A673 (cell line): ENCODE results near the gene CUX1. TPM values are rescaled to one million over a fixed set of nuclear protein-coding genes. Genes with fewer than 3 reads are reported as not detected.
"Not testable (repeated sequence)": the region's sequence is repeated elsewhere in the genome, so short reads cannot be mapped to it uniquely, and the experiment has no call there.

ENCODE experiments used
- BruUV-seq: library from RNA; stranded (reverse); fragments of 400-500 nt; replicated peaks from 2 replicates; lab custom pipeline; 2021; lab: Mats Ljungman, UMichigan
- CTCF ChIA-PET: fragments of 300-600 bp; sonication (Branson Sonifier 250); formaldehyde crosslinking; loops from one replicate; lab custom pipeline; 2022; ENCODE audit warnings: antibody characterized with exemption; lab: Charles Lee
- POLR2A ChIA-PET: fragments of 300-600 bp; sonication (Branson Sonifier 250); formaldehyde crosslinking; loops from one replicate; lab custom pipeline; 2022; ENCODE audit warnings: antibody characterized with exemption; ENCODE audit not compliant: low non-redundant PET; lab: Charles Lee
- DNase-seq: peaks from one replicate; pipeline ENCODE4 v3.0.0-alpha.2; 2015; ENCODE audit warnings: low spot score
- H3K27ac ChIP-seq: fragments of 200-600 bp; sonication (generic); 2 replicates; pipeline ENCODE4 v1.5.1; 2016; ENCODE audit warnings: mixed run types, low read depth, mild to moderate bottlenecking, mixed read lengths, antibody characterized with exemption, low read length; ENCODE audit not compliant: poor library complexity, severe bottlenecking
- H3K27me3 ChIP-seq: fragments of 200-600 bp; sonication (generic); replicated peaks from 2 replicates; pipeline ENCODE4 v1.6.1; 2017; ENCODE audit warnings: mixed run types, low read depth, mild to moderate bottlenecking, mixed read lengths, antibody characterized with exemption, low read length; ENCODE audit not compliant: insufficient read depth, poor library complexity
- H3K36me3 ChIP-seq: fragments of 200-600 bp; sonication (generic); 2 replicates; pipeline ENCODE4 v1.6.1; 2016; ENCODE audit warnings: mixed run types, mild to moderate bottlenecking, mixed read lengths, antibody characterized with exemption, low read length; ENCODE audit not compliant: insufficient read depth, poor library complexity, severe bottlenecking
- H3K4me1 ChIP-seq: fragments of 200-600 bp; sonication (generic); 2 replicates; pipeline ENCODE4 v1.6.1; 2017; ENCODE audit warnings: mixed run types, mild to moderate bottlenecking, mixed read lengths, antibody characterized with exemption, low read length; ENCODE audit not compliant: insufficient read depth, poor library complexity, severe bottlenecking
- H3K4me3 ChIP-seq: fragments of 200-600 bp; sonication (generic); 2 replicates; pipeline ENCODE4 v1.5.1; 2016; ENCODE audit warnings: low read depth, mixed run types, mild to moderate bottlenecking, mixed read lengths, low read length; ENCODE audit not compliant: poor library complexity, severe bottlenecking
- H3K9me3 ChIP-seq: fragments of 200-600 bp; sonication (generic); 2 replicates; pipeline ENCODE4 v1.6.1; 2016; ENCODE audit warnings: mixed run types, low read depth, mild to moderate bottlenecking, mixed read lengths, antibody characterized with exemption, low read length; ENCODE audit not compliant: poor library complexity, severe bottlenecking
- CTCF ChIP-seq: fragments of 300-800, 200-600 bp; sonication (generic); conservative IDR thresholded peaks from 2 replicates; pipeline ENCODE4 v1.5.1; 2017; ENCODE audit warnings: low read depth, mild to moderate bottlenecking, antibody characterized with exemption, low read length, moderate library complexity, mixed read lengths
- EZH2 ChIP-seq: fragments of 200-600 bp; sonication (generic); IDR thresholded peaks from 2 replicates; pipeline ENCODE4 v1.6.1; 2017; ENCODE audit warnings: borderline replicate concordance, low read depth, mild to moderate bottlenecking, mixed read lengths, antibody characterized with exemption, low read length; ENCODE audit not compliant: poor library complexity, severe bottlenecking
- intact Hi-C: fragments of 100-400 bp; cut with micrococcal nuclease; formaldehyde crosslinking; loops from one replicate; pipeline ENCODE4 v1.10.0; 2022; ENCODE audit not compliant: unreplicated experiment
- total RNA-seq: library from RNA; stranded (reverse); gene quantifications from 2 replicates; pipeline ENCODE4 v1.2.3, GENCODE V29; 2021

Gene CUX1
- total RNA-seq, 1 experiment from 2014 or later: 49.4 TPM

GRCh38 chr7:101829374-101829773 lies 11.9 kb downstream of the CUX1 start:
- CTCF ChIA-PET: no interaction called here
- no peaks in the 10 kb centered on the region for H3K27me3 ChIP-seq
- no peak overlapping the region for H3K4me3 ChIP-seq
- POLR2A ChIA-PET: no interaction called here
- H3K9me3 ChIP-seq: no peaks in the 10 kb centered on the region
- DNase-seq: no peak
- H3K27ac ChIP-seq: no peak overlapping the region
- intact Hi-C loops: no loop called here
- TF ChIP-seq EZH2 (no peak), CTCF (no peak)
- H3K36me3 ChIP-seq: no peaks in the 10 kb centered on the region
- BruUV-seq: no TSS peak
- H3K4me1 ChIP-seq: no peaks in the 10 kb centered on the region

GRCh38 chr7:101829821-101830220 lies 12.4 kb downstream of the CUX1 start:
- Histone ChIP-seq H3K9me3 (no peaks in the 10 kb centered on the region), H3K27me3 (no peaks in the 10 kb centered on the region), H3K4me1 (no peaks in the 10 kb centered on the region), H3K4me3 (no peak overlapping the region), H3K36me3 (no peaks in the 10 kb centered on the region), H3K27ac (no peak overlapping the region)
- BruUV-seq: no TSS peak
- intact Hi-C loops: no loop called here
- DNase-seq: no peak
- CTCF ChIA-PET: no interaction called here
- POLR2A ChIA-PET: no interaction called here
- TF ChIP-seq CTCF (no peak), EZH2 (no peak)

GRCh38 chr7:101831396-101831795 lies 14.0 kb downstream of the CUX1 start:
- DNase-seq, H3K9me3 ChIP-seq, H3K36me3 ChIP-seq, intact Hi-C loops, H3K4me3 ChIP-seq, POLR2A ChIA-PET, BruUV-seq, H3K27ac ChIP-seq, CTCF ChIA-PET, H3K27me3 ChIP-seq, H3K4me1 ChIP-seq: not testable (repeated sequence)

- no peak overlapping the region for H3K27ac ChIP-seq
- no peak for TF ChIP-seq EZH2
- H3K36me3 ChIP-seq: no peaks in the 10 kb centered on the region
- no peak overlapping the region for H3K4me3 ChIP-seq
- no TSS peak for BruUV-seq
- no peaks in the 10 kb centered on the region for H3K9me3 ChIP-seq
- no peaks in the 10 kb centered on the region for H3K27me3 ChIP-seq
- intact Hi-C loops: no loop called here
- DNase-seq: no peak
- ChIA-PET POLR2A (no interaction called here), CTCF (no interaction called here)
- H3K4me1 ChIP-seq: no peaks in the 10 kb centered on the region
These were observed 14.8 kb downstream of the CUX1 start for GRCh38 chr7:101832205-101832631.
